CD4-positive, alpha-beta T cell (primary cell): ENCODE data around the gene CGB2. TPM values are rescaled to one million over a fixed set of nuclear protein-coding genes. Genes with fewer than 3 reads are reported as not detected.
"Not testable (repeated sequence)": the region's sequence is repeated elsewhere in the genome, so short reads cannot be mapped to it uniquely, and the experiment has no call there.

Experiments used
- ATAC-seq: fragments of 200-7000 bp; cut with Tn5 transposase; one replicate; pipeline ENCODE4 v1.10.0; 2022; ENCODE audit warnings: mild to moderate bottlenecking; ENCODE audit not compliant: poor library complexity
- CTCF ChIA-PET: fragments of 350-600 bp; sonication (Branson Sonifier 250); formaldehyde crosslinking; loops from one replicate; lab custom pipeline; 2021; ENCODE audit warnings: antibody characterized with exemption, inconsistent platforms; lab: Charles Lee
- POLR2A ChIA-PET: fragments of 350-600 bp; sonication (Branson Sonifier 250); formaldehyde crosslinking; loops from one replicate; lab custom pipeline; 2021; ENCODE audit warnings: antibody characterized with exemption, inconsistent platforms; lab: Charles Lee
- DNase-seq, 14 experiments: peaks; one replicate each; pipeline ENCODE4 v3.0.0-alpha.2; 2013 to 2020; ENCODE audit warnings: mixed read lengths in 2 of 14
- H3K27ac ChIP-seq, 2 donors: one replicate each; pipeline versions ENCODE4 v1.5.1 to v1.7.0; 2013; ENCODE audit warnings: low read length in 2 of 2, low read depth in 1 of 2, mild to moderate bottlenecking in 1 of 2
- H3K27me3 ChIP-seq, 2 experiments: 1 replicate in 1 of 2; 2 replicates in 1 of 2; pipeline versions ENCODE4 v1.6.1 to v1.7.0; 2013; ENCODE audit warnings: low read length in 2 of 2, control low read depth in 1 of 2, mild to moderate bottlenecking in 1 of 2, moderate library complexity in 1 of 2; ENCODE audit not compliant: insufficient read depth in 2 of 2, control insufficient read depth in 1 of 2
- H3K36me3 ChIP-seq: one replicate; pipeline ENCODE4 v1.6.1; 2013; ENCODE audit warnings: low read length, control low read depth; ENCODE audit not compliant: insufficient read depth
- H3K4me1 ChIP-seq: one replicate; pipeline ENCODE4 v1.6.1; 2013; ENCODE audit warnings: low read length, control low read depth; ENCODE audit not compliant: insufficient read depth
- H3K4me3 ChIP-seq: one replicate; pipeline ENCODE4 v1.5.1; 2013; ENCODE audit warnings: mild to moderate bottlenecking, low read length, moderate library complexity
- H3K9me3 ChIP-seq, 2 experiments: 1 replicate in 1 of 2; 2 replicates in 1 of 2; pipeline versions ENCODE4 v1.6.1 to v1.7.0; 2013; ENCODE audit warnings: low read length in 2 of 2, mild to moderate bottlenecking in 2 of 2, control low read depth in 1 of 2, moderate library complexity in 1 of 2; ENCODE audit not compliant: control insufficient read depth in 1 of 2, insufficient read depth in 1 of 2
- H3K27ac Mint-ChIP-seq: one replicate; pipeline ENCODE4 v1.8.0; 2020; ENCODE audit warnings: mixed read lengths
- H3K27me3 Mint-ChIP-seq: one replicate; pipeline ENCODE4 v1.8.0; 2021; ENCODE audit warnings: mixed read lengths
- H3K36me3 Mint-ChIP-seq: one replicate; pipeline ENCODE4 v1.8.0; 2021; ENCODE audit warnings: low read depth, mixed read lengths
- H3K4me1 Mint-ChIP-seq: one replicate; pipeline ENCODE4 v1.8.0; 2021; ENCODE audit warnings: low read depth, mixed read lengths
- H3K4me3 Mint-ChIP-seq: one replicate; pipeline ENCODE4 v1.8.0; 2020; ENCODE audit warnings: mild to moderate bottlenecking, mixed read lengths
- H3K9me3 Mint-ChIP-seq: one replicate; pipeline ENCODE4 v1.8.0; 2020; ENCODE audit warnings: mixed read lengths
- CTCF ChIP-seq: fragments of 200-600 bp; IDR thresholded peaks from one replicate; pipeline ENCODE4 v1.8.0; 2022; ENCODE audit warnings: antibody characterized with exemption, mild to moderate bottlenecking
- intact Hi-C, 2 experiments: fragments of 100-400 bp; cut with DNase I in 1 of 2; cut with micrococcal nuclease in 1 of 2; formaldehyde crosslinking; loops; one replicate each; pipeline versions ENCODE4 v1.15.1 to v1.9.0; 2023 to 2025; cut with DNase I, micrococcal nuclease
- total RNA-seq, 174 experiments: library from RNA in 2 of 174; stranded (reverse) in 2 of 174; gene quantifications; one replicate each; pipeline ENCODE4 v1.2.3 and lab custom pipeline; 2021 to 2026

The CGB2 gene
- total RNA-seq, 2 experiments from 2014 or later = not detected

GRCh38 chr19:49020931-49021895, 10.5 kb upstream of the CGB2 start:
- Histone ChIP-seq H3K4me3 (no peak overlapping the region), H3K27ac (no peak overlapping the region), H3K4me1 (peaks cover 40% of the 10 kb centered on the region), H3K9me3 (no peaks in the 10 kb centered on the region), H3K27me3 (peaks cover 0 to 4% of the 10 kb centered on the region in 2 experiments), H3K36me3 (no peaks in the 10 kb centered on the region)
- Mint-ChIP-seq H3K27me3 (peaks cover 5% of the 10 kb centered on the region), H3K27ac (no peak overlapping the region), H3K4me3 (peak overlapping the region; percentile 2), H3K4me1 (peaks cover 25% of the 10 kb centered on the region), H3K36me3 (peaks cover 5% of the 10 kb centered on the region), H3K9me3 (no peaks in the 10 kb centered on the region)
- ATAC-seq (no peak), DNase-seq (no peak)
- ChIA-PET CTCF (no interaction called here), POLR2A (interaction anchor here (1.0 kb wide), 1 partner anchor 28 kb away, joined by 3 read pairs; the partner anchor contains the start of genes GYS1 and RUVBL2)
- TF ChIP-seq CTCF = no peak
- intact Hi-C loops = no loop called here

- ChIA-PET POLR2A (interaction anchor here (1.0 kb wide), 1 partner anchor 29 kb away, joined by 3 read pairs; the partner anchor contains the start of genes GYS1 and RUVBL2), CTCF (no interaction called here)
Measured at GRCh38 chr19:49022116-49022515, 9.6 kb upstream of the CGB2 start.

GRCh38 chr19:49024233-49024632, 7.5 kb upstream of the CGB2 start, which contains the start of gene CGB3:
Gene CGB3 (minus strand): TSS chr19:49024333. CDS start chr19:49023971, 362 bp downstream.
- intact Hi-C loops, H3K4me3 Mint-ChIP-seq, H3K27ac ChIP-seq, H3K36me3 Mint-ChIP-seq, CTCF ChIA-PET, H3K27me3 ChIP-seq, POLR2A ChIA-PET, H3K4me3 ChIP-seq, DNase-seq, H3K9me3 Mint-ChIP-seq, ATAC-seq, H3K9me3 ChIP-seq, H3K36me3 ChIP-seq, H3K27me3 Mint-ChIP-seq, H3K27ac Mint-ChIP-seq: not testable (repeated sequence)
- peaks cover 20% of the 10 kb centered on the region for H3K4me1 Mint-ChIP-seq
- H3K4me1 ChIP-seq = peaks cover 20% of the 10 kb centered on the region

More at GRCh38 chr19:49022116-49022515, 9.6 kb upstream of the CGB2 start:
- Histone ChIP-seq H3K4me1 (peaks cover 40% of the 10 kb centered on the region), H3K9me3 (no peaks in the 10 kb centered on the region), H3K36me3 (no peaks in the 10 kb centered on the region), H3K27ac (no peak overlapping the region), H3K27me3 (peaks cover 0 to 4% of the 10 kb centered on the region in 2 experiments), H3K4me3 (no peak overlapping the region)
- DNase-seq (no peak), ATAC-seq (no peak)
- Mint-ChIP-seq H3K36me3 (peaks cover 5% of the 10 kb centered on the region), H3K9me3 (no peaks in the 10 kb centered on the region), H3K4me1 (peaks cover 25% of the 10 kb centered on the region), H3K27me3 (peaks cover 5% of the 10 kb centered on the region), H3K27ac (no peak overlapping the region), H3K4me3 (no peak overlapping the region)
- no peak for TF ChIP-seq CTCF
- intact Hi-C loops = no loop called here

- H3K27me3 ChIP-seq, H3K27ac ChIP-seq, H3K9me3 Mint-ChIP-seq, H3K4me3 Mint-ChIP-seq, H3K27ac Mint-ChIP-seq, DNase-seq, H3K4me3 ChIP-seq, CTCF ChIA-PET, H3K36me3 ChIP-seq, H3K27me3 Mint-ChIP-seq, intact Hi-C loops, POLR2A ChIA-PET, H3K9me3 ChIP-seq, ATAC-seq, H3K36me3 Mint-ChIP-seq: not testable (repeated sequence)
- peaks cover 11% of the 10 kb centered on the region for H3K4me1 Mint-ChIP-seq
- H3K4me1 ChIP-seq = peaks cover 12% of the 10 kb centered on the region
Measured at GRCh38 chr19:49025088-49025487, 6.6 kb upstream of the CGB2 start.

- H3K4me1 Mint-ChIP-seq, CTCF ChIA-PET: not testable (repeated sequence)
Measured at GRCh38 chr19:49025599-49025998, 6.1 kb upstream of the CGB2 start.

More at GRCh38 chr19:49025599-49025998, 6.1 kb upstream of the CGB2 start:
- H3K36me3 Mint-ChIP-seq, H3K9me3 ChIP-seq, H3K27me3 Mint-ChIP-seq, ATAC-seq, intact Hi-C loops, H3K9me3 Mint-ChIP-seq, H3K27me3 ChIP-seq, H3K36me3 ChIP-seq, H3K4me3 ChIP-seq, DNase-seq, H3K27ac Mint-ChIP-seq, POLR2A ChIA-PET, H3K4me3 Mint-ChIP-seq, H3K27ac ChIP-seq: not testable (repeated sequence)
- peaks cover 10% of the 10 kb centered on the region for H3K4me1 ChIP-seq
